HFFc6 (cell line): ENCODE measurements around the gene XXYLT1. TPM values are rescaled to one million over a fixed set of nuclear protein-coding genes. Genes with fewer than 3 reads are reported as not detected.

Experiments used
- DNase-seq: peaks from one replicate; pipeline ENCODE4 v3.0.0-alpha.2; 2018
- H3K27ac Mint-ChIP-seq: 2 replicates; pipeline ENCODE4 v1.8.0; 2020; ENCODE audit warnings: mild to moderate bottlenecking, mixed read lengths
- H3K27me3 Mint-ChIP-seq: 2 replicates; pipeline ENCODE4 v1.8.0; 2021; ENCODE audit warnings: mild to moderate bottlenecking, moderate library complexity, mixed read lengths; ENCODE audit not compliant: insufficient read depth
- H3K36me3 Mint-ChIP-seq: 2 replicates; pipeline ENCODE4 v1.8.0; 2021; ENCODE audit warnings: low read depth, mixed read lengths
- H3K4me1 Mint-ChIP-seq: 2 replicates; pipeline ENCODE4 v1.8.0; 2020; ENCODE audit warnings: low read depth, mixed read lengths
- H3K4me3 Mint-ChIP-seq: 2 replicates; pipeline ENCODE4 v1.8.0; 2020; ENCODE audit warnings: mild to moderate bottlenecking, moderate library complexity, mixed read lengths
- H3K9me3 Mint-ChIP-seq: 2 replicates; pipeline ENCODE4 v1.8.0; 2020; ENCODE audit warnings: mild to moderate bottlenecking, mixed read lengths
- CTCF ChIP-seq: fragments of 200-600 bp; sonication (generic); IDR thresholded peaks from 2 replicates; pipeline ENCODE4 v1.5.0; 2021; ENCODE audit warnings: antibody characterized with exemption, mild to moderate bottlenecking
- total RNA-seq, 6 experiments: library from RNA; stranded (reverse); fragmentation: NEBNext Ultra II Directional; extraction: Animal tissue kit (Norgen Biotek cat#: 25700); gene quantifications; 2 replicates in 1 of 6; 3 replicates in 5 of 6; pipeline ENCODE4 v1.2.3, GENCODE V29; 2021

The XXYLT1 gene
- total RNA-seq, 6 experiments from 2014 or later: 16.9 to 24.2 (median 18.3) TPM

- Mint-ChIP-seq H3K27me3 (peaks cover 26% of the 10 kb centered on the region), H3K36me3 (no peaks in the 10 kb centered on the region), H3K4me3 (no peak overlapping the region), H3K4me1 (no peaks in the 10 kb centered on the region), H3K9me3 (no peaks in the 10 kb centered on the region), H3K27ac (no peak overlapping the region)
- no peak for DNase-seq
- no peak for TF ChIP-seq CTCF
Observed at GRCh38 chr3:195059471-195060216, 211.3 kb downstream of the XXYLT1 start.

- H3K4me3 Mint-ChIP-seq: no peak overlapping the region
- no peak for DNase-seq
- no peak for TF ChIP-seq CTCF
- H3K27ac Mint-ChIP-seq: no peak overlapping the region
- peaks cover 26% of the 10 kb centered on the region for H3K27me3 Mint-ChIP-seq
- no peaks in the 10 kb centered on the region for H3K4me1 Mint-ChIP-seq
- no peaks in the 10 kb centered on the region for H3K9me3 Mint-ChIP-seq
- H3K36me3 Mint-ChIP-seq: no peaks in the 10 kb centered on the region
Observed at GRCh38 chr3:195059006-195059350, 212.0 kb downstream of the XXYLT1 start.

- H3K27ac Mint-ChIP-seq: no peak overlapping the region
- TF ChIP-seq CTCF: no peak
- H3K4me1 Mint-ChIP-seq: no peaks in the 10 kb centered on the region
- H3K4me3 Mint-ChIP-seq: no peak overlapping the region
- no peaks in the 10 kb centered on the region; the same call in 1 of the 2 replicates for H3K9me3 Mint-ChIP-seq
- peaks cover 26% of the 10 kb centered on the region for H3K27me3 Mint-ChIP-seq
- no peaks in the 10 kb centered on the region for H3K36me3 Mint-ChIP-seq
- no peak for DNase-seq
Observed at GRCh38 chr3:195058336-195059005, 212.5 kb downstream of the XXYLT1 start.

- DNase-seq: no peak
- Mint-ChIP-seq H3K27ac (no peak overlapping the region), H3K9me3 (peaks cover 5% of the 10 kb centered on the region; the same call in 1 of the 2 replicates), H3K4me3 (no peak overlapping the region), H3K27me3 (peaks cover 29% of the 10 kb centered on the region), H3K36me3 (peaks cover 5% of the 10 kb centered on the region), H3K4me1 (no peaks in the 10 kb centered on the region)
- no peak for TF ChIP-seq CTCF
Observed at GRCh38 chr3:195057716-195058115, 213.2 kb downstream of the XXYLT1 start.

GRCh38 chr3:195056506-195056905 is 214.5 kb downstream of the XXYLT1 start:
- Mint-ChIP-seq H3K4me3 (no peak overlapping the region), H3K4me1 (no peaks in the 10 kb centered on the region), H3K27ac (no peak overlapping the region), H3K36me3 (peaks cover 5% of the 10 kb centered on the region), H3K9me3 (peaks cover 5% of the 10 kb centered on the region; the same call in 1 of the 2 replicates), H3K27me3 (peaks cover 26% of the 10 kb centered on the region)
- DNase-seq: no peak
- no peak for TF ChIP-seq CTCF
